MCF 10A (cell line): ENCODE results near the gene EPHA1. TPM values are rescaled to one million over a fixed set of nuclear protein-coding genes. Genes with fewer than 3 reads are reported as not detected.

Experiments used
- BruUV-seq: library from RNA; stranded (reverse); fragments of 400-500 nt; replicated peaks from 2 replicates; lab custom pipeline; 2021; lab: Mats Ljungman, UMichigan
- CTCF ChIA-PET: fragments of 300-600 bp; sonication (Branson Sonifier 250); formaldehyde crosslinking; extraction: SDS; loops from one replicate; lab custom pipeline; 2021; ENCODE audit warnings: antibody characterized with exemption, inconsistent platforms; lab: Yijun Ruan, JAX
- POLR2A ChIA-PET: fragments of 300-600, 350-650 bp; sonication (Branson Sonifier 250); formaldehyde crosslinking; extraction: SDS; loops from one replicate; lab custom pipeline; 2020; ENCODE audit warnings: antibody characterized with exemption, inconsistent platforms; lab: Yijun Ruan, JAX
- DNase-seq: peaks from one replicate; pipeline ENCODE4 v3.0.0-alpha.2; 2018; ENCODE audit not compliant: unreplicated experiment
- H3K27ac Mint-ChIP-seq: one replicate; pipeline ENCODE4 v1.8.0; 2022; ENCODE audit warnings: mild to moderate bottlenecking, low read depth, mixed read lengths; ENCODE audit not compliant: unreplicated experiment
- H3K27me3 Mint-ChIP-seq: one replicate; pipeline ENCODE4 v1.8.0; 2022; ENCODE audit warnings: mixed read lengths; ENCODE audit not compliant: insufficient read depth, unreplicated experiment
- H3K36me3 Mint-ChIP-seq: one replicate; pipeline ENCODE4 v1.8.0; 2022; ENCODE audit warnings: mild to moderate bottlenecking, moderate library complexity, mixed read lengths; ENCODE audit not compliant: insufficient read depth, unreplicated experiment
- H3K4me1 Mint-ChIP-seq: one replicate; pipeline ENCODE4 v1.8.0; 2022; ENCODE audit warnings: mixed read lengths; ENCODE audit not compliant: insufficient read depth, unreplicated experiment
- H3K4me3 Mint-ChIP-seq: one replicate; pipeline ENCODE4 v1.8.0; 2022; ENCODE audit warnings: mild to moderate bottlenecking, moderate library complexity, mixed read lengths; ENCODE audit not compliant: unreplicated experiment
- H3K9me3 Mint-ChIP-seq: one replicate; pipeline ENCODE4 v1.8.0; 2022; ENCODE audit warnings: mixed read lengths; ENCODE audit not compliant: unreplicated experiment
- CTCF ChIP-seq: fragments of 200-600 bp; IDR thresholded peaks from one replicate; pipeline ENCODE4 v1.8.0; 2022; ENCODE audit warnings: antibody characterized with exemption, mild to moderate bottlenecking; ENCODE audit not compliant: unreplicated experiment
- intact Hi-C: fragments of 100-400 bp; cut with micrococcal nuclease; formaldehyde crosslinking; loops from 2 replicates; pipeline ENCODE4 v1.14.1; 2022
- total RNA-seq: library from RNA; stranded (reverse); gene quantifications from 2 replicates; pipeline ENCODE4 v1.2.3, GENCODE V29; 2022

The EPHA1 gene
- total RNA-seq, 1 experiment from 2014 or later = 0.89 TPM

GRCh38 chr7:143390104-143390772 lies 18.4 kb downstream of the EPHA1 start:
- intact Hi-C loops = no loop called here
- H3K36me3 Mint-ChIP-seq = peaks cover 50% of the 10 kb centered on the region
- H3K4me1 Mint-ChIP-seq = peaks cover 17% of the 10 kb centered on the region
- BruUV-seq = no TSS peak
- no peak for DNase-seq
- no peak overlapping the region for H3K27ac Mint-ChIP-seq
- CTCF ChIA-PET = interaction anchor here (0.6 to 1.6 kb wide), 2 partner anchors 18 to 803 kb away, joined by 3 to 5 read pairs; no protein-coding TSS in a partner anchor
- no peak for TF ChIP-seq CTCF
- H3K4me3 Mint-ChIP-seq = no peak overlapping the region
- POLR2A ChIA-PET = interaction anchor here (0.8 to 1.3 kb wide), 3 partner anchors 8 to 12 kb away, joined by 3 read pairs; no protein-coding TSS in a partner anchor
- no peaks in the 10 kb centered on the region for H3K9me3 Mint-ChIP-seq
- H3K27me3 Mint-ChIP-seq = no peaks in the 10 kb centered on the region

- no TSS peak for BruUV-seq
- H3K9me3 Mint-ChIP-seq = no peaks in the 10 kb centered on the region
- ChIA-PET CTCF (interaction anchor here (0.6 to 1.6 kb wide), 5 partner anchors 10 to 802 kb away, joined by 3 to 5 read pairs (median 3); no protein-coding TSS in a partner anchor), POLR2A (interaction anchor here (0.8 to 1.6 kb wide), 3 partner anchors 8 to 10 kb away, joined by 3 to 8 read pairs (median 3); no protein-coding TSS in a partner anchor)
- intact Hi-C loops = no loop called here
- TF ChIP-seq CTCF = no peak
- no peak overlapping the region for H3K27ac Mint-ChIP-seq
- no peaks in the 10 kb centered on the region for H3K27me3 Mint-ChIP-seq
- no peak for DNase-seq
- H3K4me1 Mint-ChIP-seq = peaks cover 17% of the 10 kb centered on the region
- H3K36me3 Mint-ChIP-seq = peaks cover 50% of the 10 kb centered on the region
- H3K4me3 Mint-ChIP-seq = no peak overlapping the region
Observed at GRCh38 chr7:143389316-143390103, 19.1 kb downstream of the EPHA1 start.

GRCh38 chr7:143388491-143389101 lies 20.1 kb downstream of the EPHA1 start:
- no peaks in the 10 kb centered on the region for H3K27me3 Mint-ChIP-seq
- H3K4me3 Mint-ChIP-seq = no peak overlapping the region
- H3K36me3 Mint-ChIP-seq = peaks cover 47% of the 10 kb centered on the region
- H3K27ac Mint-ChIP-seq = no peak overlapping the region
- DNase-seq = no peak
- no peak for TF ChIP-seq CTCF
- ChIA-PET CTCF (interaction anchor here (0.7 to 1.1 kb wide), 5 partner anchors 9 to 129 kb away, joined by 3 to 5 read pairs (median 4); partner anchors contain the start of gene GSTK1), POLR2A (interaction anchor here (1.1 to 1.6 kb wide), 2 partner anchors 9 to 58 kb away, joined by 3 to 8 read pairs; no protein-coding TSS in a partner anchor)
- peaks cover 15% of the 10 kb centered on the region for H3K4me1 Mint-ChIP-seq
- no peaks in the 10 kb centered on the region for H3K9me3 Mint-ChIP-seq
- intact Hi-C loops = no loop called here
- no TSS peak for BruUV-seq
